NCI-H146 treated with DMSO at 0.1 percent for 48 hours (cell line): ENCODE results near the gene SMTNL1.
A peak's percentile ranks its signal among the peaks of the same experiment; 100 is the strongest.

Experiments used
- DNase-seq: peaks from one replicate; lab custom pipeline; 2025; ENCODE audit not compliant: unreplicated experiment; lab: John Stamatoyannopoulos, UW

The SMTNL1 gene

GRCh38 chr11:57536947-57537619 lies at the start of gene SMTNL1:
Gene SMTNL1 (plus strand): TSS chr11:57537595. CDS start chr11:57542643, 5,048 bp downstream.
- DNase-seq = no peak

GRCh38 chr11:57487920-57488659 lies 49.3 kb upstream of the SMTNL1 start:
- no peak for DNase-seq

DNA sequence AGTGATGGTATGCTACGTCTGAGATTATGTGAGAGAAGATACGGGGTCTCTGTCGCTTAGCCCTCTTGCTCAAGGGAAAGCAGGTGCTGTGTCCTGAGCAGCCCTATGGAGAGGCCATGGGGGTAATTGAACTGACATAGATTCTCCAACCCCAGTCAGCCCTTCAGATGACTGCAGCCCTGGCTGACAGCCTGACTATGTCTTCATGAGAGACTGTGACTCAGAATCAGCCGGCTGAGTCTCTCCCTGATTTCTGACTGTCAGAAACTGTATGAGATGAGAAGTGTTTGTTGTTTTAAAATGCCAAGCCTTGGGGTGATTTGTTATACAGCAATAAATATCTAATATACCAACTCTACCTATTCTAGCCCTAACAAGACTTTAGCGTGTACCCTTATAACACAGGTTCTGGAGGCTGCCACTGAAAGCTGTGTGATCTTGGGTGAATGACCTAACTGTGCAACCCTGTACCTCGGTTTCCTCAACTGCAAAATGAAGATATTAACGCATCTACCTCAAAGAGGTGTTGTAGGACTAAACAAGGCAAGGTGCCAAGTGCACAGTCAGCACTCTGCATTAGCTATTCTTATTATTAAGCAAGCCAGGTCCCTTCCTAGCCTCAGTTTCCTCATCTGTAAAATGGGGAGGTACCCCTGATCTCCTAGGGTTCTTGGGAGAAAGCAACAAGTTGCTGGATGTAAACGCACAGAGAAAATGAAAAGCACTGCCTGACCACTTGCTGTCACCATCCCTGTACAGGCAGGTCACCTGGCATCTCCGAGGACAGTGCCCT lies 46.7 kb upstream of the SMTNL1 start:
- no peak for DNase-seq

- no peak for DNase-seq
These were observed 45.9 kb upstream of the SMTNL1 start for GRCh38 chr11:57491371-57492061.

DNA sequence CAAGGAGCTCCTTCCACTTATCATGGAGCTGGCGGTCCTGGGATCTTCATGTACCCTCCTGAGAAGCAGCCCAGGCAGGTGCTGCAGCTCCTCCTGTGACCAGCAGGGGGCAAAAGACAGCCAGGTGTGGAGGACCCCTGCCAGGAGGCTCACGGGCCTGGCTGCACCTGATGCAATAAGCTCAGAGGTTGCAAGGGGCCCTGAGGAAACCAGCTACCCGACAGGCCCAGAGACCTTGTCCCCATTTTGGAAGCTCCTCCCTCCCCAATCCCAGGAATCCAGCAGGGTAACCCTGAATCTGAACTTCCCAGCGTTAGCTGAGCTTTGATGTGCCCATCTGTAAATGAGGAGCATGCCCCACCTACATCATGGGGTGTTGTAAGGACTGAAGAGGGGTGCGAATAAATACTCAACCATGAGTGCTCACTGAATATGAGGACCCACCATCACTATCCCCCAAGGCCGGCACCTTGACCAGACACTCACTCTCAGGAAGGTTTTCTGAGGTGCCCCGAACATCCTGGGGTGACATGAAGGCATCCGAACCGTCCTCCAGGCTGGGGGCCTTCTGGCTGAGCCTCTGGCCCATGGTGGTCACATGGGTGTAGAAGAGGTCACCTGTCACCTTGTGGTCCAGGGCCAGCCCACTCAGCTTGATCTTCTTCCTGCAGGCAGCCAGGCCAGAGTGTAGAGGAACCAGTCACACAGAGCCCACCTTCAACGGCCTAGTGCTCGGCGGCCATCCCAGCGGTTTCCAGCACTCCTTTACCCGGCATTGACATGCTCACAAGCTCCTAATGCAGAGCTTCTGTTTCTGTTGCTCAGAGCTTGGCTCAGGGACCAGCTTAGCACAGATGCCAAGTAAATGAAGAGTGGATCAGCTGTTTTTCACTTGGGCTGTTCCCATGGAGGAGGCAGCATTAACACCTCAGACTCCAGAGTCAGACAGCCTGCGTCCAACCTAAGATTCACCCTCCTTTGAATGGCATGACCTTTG lies 43.6 kb upstream of the SMTNL1 start:
- peak; percentile 34 for DNase-seq

DNA sequence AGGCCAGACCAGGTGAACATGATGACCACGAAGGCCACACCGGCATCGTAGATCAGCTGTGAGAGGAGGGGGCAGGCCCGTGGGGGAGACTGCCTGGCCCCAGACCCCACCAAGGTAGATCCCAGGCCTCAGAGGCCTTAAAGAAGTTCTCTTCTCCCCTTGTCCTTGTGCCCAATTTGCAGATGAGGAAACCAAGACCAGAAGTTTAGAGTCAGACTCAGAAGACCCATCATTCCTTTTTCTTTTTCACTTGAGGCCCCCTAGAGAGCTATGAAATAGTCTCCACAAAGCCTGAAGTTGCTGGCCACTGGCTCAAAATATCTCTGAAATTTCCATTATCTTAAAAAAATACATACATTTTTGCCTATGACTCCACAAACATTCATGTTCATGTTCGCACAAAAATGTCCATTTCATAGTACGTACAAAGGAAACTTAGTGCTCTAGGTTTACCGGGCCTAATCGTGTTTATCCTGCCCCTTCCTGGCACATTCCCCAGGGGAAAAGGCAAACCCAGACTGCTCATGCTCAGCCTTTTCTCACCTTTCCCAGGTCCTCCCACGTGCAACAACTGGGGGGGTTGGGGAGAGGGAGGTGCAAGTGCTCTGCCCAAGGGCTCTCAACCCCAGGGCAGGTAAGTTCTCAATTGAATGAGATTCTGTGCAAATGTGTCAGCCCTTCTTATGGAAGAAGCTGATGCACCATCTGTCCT lies 41.1 kb upstream of the SMTNL1 start:
- DNase-seq = no peak

DNA sequence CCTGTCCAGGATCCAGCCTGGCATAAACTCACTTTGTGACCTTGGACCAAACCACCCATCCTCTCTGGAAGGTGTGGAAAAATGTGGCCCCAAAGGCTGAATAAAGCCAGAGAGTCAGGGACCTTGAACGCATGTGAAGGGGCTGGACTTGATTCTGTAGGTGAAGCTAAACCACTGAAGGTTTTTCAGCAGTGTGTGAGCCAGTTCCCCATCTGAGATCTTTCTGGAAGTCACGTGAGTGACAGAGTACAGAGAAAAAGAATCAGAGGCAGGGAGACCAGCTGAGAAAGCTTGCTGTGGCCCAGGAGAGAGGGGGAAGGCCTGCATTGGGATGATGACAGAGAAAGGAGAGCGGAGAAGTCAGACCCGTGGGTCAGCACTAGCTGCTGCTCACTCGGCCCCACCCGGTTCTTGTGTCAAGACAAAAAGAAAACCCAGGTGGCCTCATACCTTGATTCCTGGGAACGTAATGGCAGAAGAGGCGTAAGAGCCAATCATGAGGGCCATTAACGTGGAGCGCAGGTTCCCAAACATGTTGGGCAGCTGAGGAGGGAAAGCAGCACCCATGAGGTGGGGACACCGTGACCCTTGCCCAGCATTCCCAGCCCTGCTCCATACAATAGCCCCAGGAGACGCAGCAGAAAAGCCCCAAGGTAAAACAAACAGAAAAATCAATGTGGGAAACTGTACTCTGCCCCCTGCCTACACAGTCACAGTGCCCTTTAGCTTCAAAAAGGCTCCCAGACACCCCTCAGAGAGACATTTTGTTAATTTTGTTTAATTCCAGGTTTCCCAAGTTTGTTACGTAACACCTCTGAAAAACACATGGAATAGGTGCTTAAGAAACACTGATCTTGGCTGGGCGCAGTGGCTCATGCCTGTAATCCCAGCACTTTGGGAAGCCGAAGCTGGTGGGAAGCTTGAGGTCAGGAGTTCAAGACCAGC lies 39.8 kb upstream of the SMTNL1 start:
- peak; percentile 82 for DNase-seq

GRCh38 chr11:57498540-57498939 lies 38.9 kb upstream of the SMTNL1 start:
- DNase-seq = no peak

DNA sequence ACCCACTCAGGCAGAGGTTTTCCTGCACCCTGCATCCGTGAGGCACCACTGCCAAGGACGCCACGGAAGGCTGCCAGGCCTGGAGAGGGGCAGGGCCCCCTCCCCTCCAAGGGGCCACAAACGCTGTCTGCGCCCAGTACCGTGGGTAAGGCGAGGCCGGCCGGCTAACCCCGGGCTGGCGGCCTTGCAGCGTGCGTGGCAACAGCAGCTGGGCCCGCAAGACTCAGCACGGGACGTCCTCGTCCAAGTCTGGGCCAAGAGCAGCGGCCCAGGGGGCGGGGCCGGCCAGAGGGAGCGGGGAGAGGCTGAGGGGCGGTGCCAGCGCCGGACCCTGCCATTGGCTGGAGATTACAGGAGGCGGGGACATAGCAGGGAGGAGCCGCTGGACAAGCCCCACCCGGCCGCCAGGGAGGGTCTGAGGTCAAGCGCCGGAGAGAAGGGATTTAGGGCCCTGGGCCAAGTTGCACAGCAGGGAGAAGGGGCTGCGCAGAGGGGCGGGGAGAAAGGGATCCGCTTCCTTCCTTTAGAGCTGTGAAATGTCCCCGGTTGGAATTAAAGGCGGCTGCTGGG lies 37.9 kb upstream of the SMTNL1 start:
- no peak for DNase-seq

GRCh38 chr11:57499983-57500461 lies 37.4 kb upstream of the SMTNL1 start:
- no peak for DNase-seq

- DNase-seq = no peak
These were observed 36.9 kb upstream of the SMTNL1 start for GRCh38 chr11:57500515-57500914.

GRCh38 chr11:57500926-57501325 lies 36.5 kb upstream of the SMTNL1 start:
- DNase-seq = no peak

DNA sequence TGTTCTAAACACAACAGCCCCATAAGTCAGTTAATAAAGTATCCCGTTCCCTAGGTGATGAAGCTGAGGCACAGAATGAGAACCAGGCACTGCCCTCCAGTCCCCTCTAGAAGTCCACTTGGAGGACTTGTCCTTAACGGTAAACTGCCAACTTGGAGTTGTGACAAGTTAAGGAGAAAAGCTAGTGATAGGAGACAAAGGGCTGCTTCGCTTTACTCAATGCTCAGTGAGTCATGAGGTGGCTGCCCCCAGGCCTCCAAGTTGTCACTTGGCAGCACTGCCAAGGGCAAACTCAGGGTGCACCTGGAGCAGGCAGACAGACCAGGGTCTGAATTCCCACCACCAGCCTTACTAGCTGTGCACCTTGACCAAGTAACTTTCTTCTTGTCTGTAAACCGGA lies 35.4 kb upstream of the SMTNL1 start:
- DNase-seq = no peak

GRCh38 chr11:57502376-57502775 lies 35.0 kb upstream of the SMTNL1 start:
- DNase-seq = no peak

DNA sequence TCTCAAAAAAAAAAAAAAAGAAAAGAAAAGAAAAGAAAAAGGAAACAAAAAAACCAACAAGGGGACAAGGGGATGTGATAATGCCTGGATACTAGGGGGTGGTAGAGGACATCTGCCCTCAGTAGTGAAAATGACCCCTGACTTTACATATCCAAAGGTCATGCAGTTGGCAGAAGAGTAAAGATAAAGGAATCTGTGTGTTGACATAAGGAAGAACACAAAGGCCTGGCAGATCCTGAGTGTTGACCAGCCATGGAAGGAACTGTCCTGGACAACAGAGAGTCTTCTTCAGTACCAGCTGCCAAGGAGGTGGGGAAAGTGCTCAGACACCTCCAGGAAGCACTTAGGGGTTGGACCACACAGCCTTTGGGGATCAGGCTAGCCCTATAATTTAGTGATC lies 34.5 kb upstream of the SMTNL1 start:
- DNase-seq = peak; percentile 28

DNA sequence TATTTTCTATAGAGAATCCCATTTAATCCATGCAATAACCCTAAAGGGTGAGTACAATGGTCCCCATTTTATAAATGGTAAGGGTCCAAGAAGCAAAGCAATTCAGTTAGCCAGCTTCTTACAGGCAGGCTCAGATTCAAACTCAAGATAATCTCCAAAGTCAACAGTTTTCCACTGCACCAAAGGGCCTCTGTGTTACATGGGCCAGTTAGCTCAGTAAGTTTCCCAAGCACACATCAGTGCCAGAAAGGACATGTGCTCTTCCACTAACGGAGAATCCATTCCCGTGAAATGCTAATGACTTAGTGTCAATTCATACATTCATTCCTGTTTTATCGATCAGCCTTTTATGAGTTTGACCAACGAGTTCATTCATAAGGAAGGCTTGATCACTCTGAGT lies 32.9 kb upstream of the SMTNL1 start:
- DNase-seq = no peak

GRCh38 chr11:57506522-57506921 lies 30.9 kb upstream of the SMTNL1 start:
- no peak for DNase-seq
